HepG2 (cell line): ENCODE results near the gene PLOD2. TPM values are rescaled to one million over a fixed set of nuclear protein-coding genes. Genes with fewer than 3 reads are reported as not detected.

ENCODE experiments used
- CHCHD3 ChIP-seq: sonication (generic); formaldehyde crosslinking; IDR thresholded peaks from 2 replicates; pipeline ENCODE4 v1.8.0; 2022; ENCODE audit warnings: mild to moderate bottlenecking, missing genetic modification reagents, moderate library complexity
- EP300 ChIP-seq, 3 experiments: sonication (generic) in 1 of 3; formaldehyde crosslinking in 1 of 3; IDR thresholded peaks; 2 replicates each; pipeline versions ENCODE4 v1.5.1 to v1.6.1; 2011 to 2020; ENCODE audit warnings: low read depth in 2 of 3, low read length in 2 of 3, borderline replicate concordance in 1 of 3, improper control_type of control experiment in 1 of 3, mild to moderate bottlenecking in 1 of 3, missing genetic modification reagents in 1 of 3, moderate library complexity in 1 of 3
- HDAC1 ChIP-seq: sonication (generic); formaldehyde crosslinking; IDR thresholded peaks from 2 replicates; pipeline ENCODE4 v1.5.1; 2020; ENCODE audit warnings: mild to moderate bottlenecking, missing genetic modification reagents
- HIVEP1 ChIP-seq: sonication (generic); formaldehyde crosslinking; IDR thresholded peaks from 2 replicates; pipeline ENCODE4 v1.4.0; 2020; ENCODE audit warnings: mild to moderate bottlenecking, missing genetic modification reagents
- HMG20B ChIP-seq: conservative IDR thresholded peaks from 2 replicates; pipeline ENCODE4 v1.6.1; 2016; ENCODE audit warnings: missing genetic modification reagents, missing compliant biosample characterization
- JUND ChIP-seq: sonication (generic); formaldehyde crosslinking; IDR thresholded peaks from 2 replicates; pipeline ENCODE4 v1.8.0; 2022; ENCODE audit warnings: mild to moderate bottlenecking, missing genetic modification reagents
- KLF12 ChIP-seq: sonication (generic); formaldehyde crosslinking; IDR thresholded peaks from 2 replicates; pipeline ENCODE4 v1.4.0; 2020; ENCODE audit warnings: missing genetic modification reagents, borderline replicate concordance
- KLF16 ChIP-seq, 2 experiments: sonication (generic) in 1 of 2; formaldehyde crosslinking in 1 of 2; IDR thresholded peaks; 2 replicates each; pipeline versions ENCODE4 v1.6.1 to v1.8.0; 2016 to 2023; ENCODE audit warnings: missing genetic modification reagents in 2 of 2, missing compliant biosample characterization in 1 of 2
- NKX3-1 ChIP-seq: sonication (generic); formaldehyde crosslinking; IDR thresholded peaks from 2 replicates; pipeline ENCODE4 v1.5.0; 2020; ENCODE audit warnings: missing genetic modification reagents
- POGZ ChIP-seq: sonication (generic); formaldehyde crosslinking; IDR thresholded peaks from 2 replicates; pipeline ENCODE4 v1.4.0; 2020; ENCODE audit warnings: mild to moderate bottlenecking, missing genetic modification reagents
- SAP130 ChIP-seq: IDR thresholded peaks from 2 replicates; pipeline ENCODE4 v1.6.1; 2016; ENCODE audit warnings: low read depth
- SP2 ChIP-seq: sonication (generic); formaldehyde crosslinking; IDR thresholded peaks from 2 replicates; pipeline ENCODE4 v1.5.1; 2020; ENCODE audit warnings: mild to moderate bottlenecking, missing genetic modification reagents
- TCF12 ChIP-seq, 2 experiments: fragments of 450-650 bp in 1 of 2; sonication (generic) in 1 of 2; formaldehyde crosslinking in 1 of 2; IDR thresholded peaks; 2 replicates each; pipeline versions ENCODE4 v1.6.1 to v1.8.0; 2017 to 2022; ENCODE audit warnings: antibody characterized with exemption in 1 of 2, mild to moderate bottlenecking in 1 of 2, missing genetic modification reagents in 1 of 2, moderate library complexity in 1 of 2
- TCF7 ChIP-seq: sonication (generic); IDR thresholded peaks from 2 replicates; pipeline ENCODE4 v1.6.1; 2016; ENCODE audit warnings: antibody characterized with exemption, low read depth
- ZIK1 ChIP-seq: sonication (generic); formaldehyde crosslinking; IDR thresholded peaks from 2 replicates; pipeline ENCODE4 v1.5.0; 2020; ENCODE audit warnings: mild to moderate bottlenecking, low read depth, missing genetic modification reagents, borderline replicate concordance
- ZNF251 ChIP-seq: sonication (generic); formaldehyde crosslinking; IDR thresholded peaks from 2 replicates; pipeline ENCODE4 v1.9.0; 2021; ENCODE audit warnings: mild to moderate bottlenecking, missing genetic modification reagents
- polyA plus RNA-seq, 8 experiments: library from polyadenylated mRNA; depleted of rRNA in 3 of 8; stranded (reverse) in 7 of 8; unstranded in 1 of 8; fragments of >200 nt; fragmentation: Illumina TruSeq in 4 of 8; extraction: Trizol in 4 of 8; gene quantifications; 2 replicates each; pipeline versions ENCODE4 v1.2.1 to v1.2.3, GENCODE V29; 2011 to 2016; ENCODE audit warnings: low read depth in 4 of 8, missing spikeins in 1 of 8, mixed read lengths in 1 of 8; ENCODE audit not compliant: insufficient read depth in 1 of 8
- total RNA-seq, 5 experiments: library from RNA; depleted of rRNA; stranded (reverse); fragments of >200 nt; fragmentation: Illumina TruSeq; extraction: Trizol; gene quantifications; 2 replicates each; pipeline ENCODE4 v1.2.3, GENCODE V29; 2016; ENCODE audit warnings: low read depth in 1 of 5
- TF ChIP-seq, protein P1 (sequence below): IDR thresholded peaks from 2 replicates; pipeline ENCODE4 v1.4.0; 2020; ENCODE audit warnings: mild to moderate bottlenecking, missing genetic modification reagents
- TF ChIP-seq, protein P2 (sequence below): sonication (generic); formaldehyde crosslinking; IDR thresholded peaks from 2 replicates; pipeline ENCODE4 v1.4.0; 2020; ENCODE audit warnings: missing genetic modification reagents, borderline replicate concordance
- TF ChIP-seq, protein P3 (sequence below): sonication (generic); formaldehyde crosslinking; IDR thresholded peaks from 2 replicates; pipeline ENCODE4 v1.4.0; 2020; ENCODE audit warnings: missing genetic modification reagents

PLOD2 gene
- total and polyA plus RNA-seq, 2 of the 13 experiments (the other 11 are each of a cell fraction or from before 2014, with no cell fraction given): 107 to 161 TPM

DNA sequence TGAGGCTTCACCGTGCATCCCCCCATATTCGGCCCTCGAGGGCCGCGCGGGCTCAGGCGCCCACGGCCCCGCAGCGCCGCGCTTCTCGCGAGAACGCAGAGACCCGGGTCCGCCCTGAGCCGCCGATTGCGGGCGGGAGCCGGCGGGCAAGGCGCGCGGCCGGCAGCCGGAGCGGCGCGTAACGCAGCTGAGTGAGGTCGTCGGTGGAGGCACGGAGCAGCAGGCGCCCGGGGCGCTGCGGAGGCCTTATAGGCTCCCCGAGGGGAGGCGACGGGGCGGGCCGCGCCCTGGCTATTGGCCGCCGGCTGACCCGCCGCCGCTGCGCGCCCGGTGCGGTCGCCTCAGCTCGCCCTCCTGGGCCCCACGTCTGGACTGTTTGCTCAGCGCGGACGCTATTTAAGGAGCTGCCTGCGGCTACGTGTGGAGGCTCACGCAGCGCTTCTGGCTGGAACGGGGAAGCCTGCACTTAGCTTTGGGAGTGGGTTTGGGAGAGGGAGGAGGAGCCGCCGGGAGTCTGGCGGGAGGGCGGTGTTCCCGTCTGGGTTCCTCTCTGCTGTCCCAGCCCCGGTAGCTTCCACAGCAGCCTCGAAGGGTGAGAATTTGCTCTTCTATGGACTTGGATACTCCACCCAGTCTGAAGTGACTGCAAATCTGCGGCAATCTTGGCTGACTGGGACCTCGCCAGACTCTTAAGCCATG, at the start of gene PLOD2 (continued):
- TF ChIP-seq TCF12 (IDR thresholded peaks at IDR 0.05): no peak
- TF ChIP-seq TCF12 (CRISPR knock-in tag; IDR thresholded peaks at IDR 0.05): peak; percentile 87
- TF ChIP-seq CHCHD3 (CRISPR knock-in tag): peak; percentile 56; the same call in 1 of the 2 replicates
- TF ChIP-seq TCF7: peak; percentile 12; the same call in 1 of the 2 replicates
- TF ChIP-seq ZNF251 (CRISPR knock-in tag): no peak
- TF ChIP-seq HMG20B (CRISPR knock-in tag): no peak; the same call in 1 of the 2 replicates
- peak; percentile 36; the same call in 1 of the 2 replicates for TF ChIP-seq SP2 (CRISPR knock-in tag)
- TF ChIP-seq POGZ (CRISPR knock-in tag): peak; percentile 97
- peak in 1 of 2 experiments; percentile 71; a peak in 1 of 4 replicates for TF ChIP-seq EP300 (IDR thresholded peaks at IDR 0.05; ENCODE audit: low read depth in 2 of 2, low read length in 2 of 2)
- peak; percentile 34; the same call in 1 of the 2 replicates for TF ChIP-seq EP300 (CRISPR knock-in tag; IDR thresholded peaks at IDR 0.05; ENCODE audit: borderline replicate concordance)
- TF ChIP-seq, protein P1, sequence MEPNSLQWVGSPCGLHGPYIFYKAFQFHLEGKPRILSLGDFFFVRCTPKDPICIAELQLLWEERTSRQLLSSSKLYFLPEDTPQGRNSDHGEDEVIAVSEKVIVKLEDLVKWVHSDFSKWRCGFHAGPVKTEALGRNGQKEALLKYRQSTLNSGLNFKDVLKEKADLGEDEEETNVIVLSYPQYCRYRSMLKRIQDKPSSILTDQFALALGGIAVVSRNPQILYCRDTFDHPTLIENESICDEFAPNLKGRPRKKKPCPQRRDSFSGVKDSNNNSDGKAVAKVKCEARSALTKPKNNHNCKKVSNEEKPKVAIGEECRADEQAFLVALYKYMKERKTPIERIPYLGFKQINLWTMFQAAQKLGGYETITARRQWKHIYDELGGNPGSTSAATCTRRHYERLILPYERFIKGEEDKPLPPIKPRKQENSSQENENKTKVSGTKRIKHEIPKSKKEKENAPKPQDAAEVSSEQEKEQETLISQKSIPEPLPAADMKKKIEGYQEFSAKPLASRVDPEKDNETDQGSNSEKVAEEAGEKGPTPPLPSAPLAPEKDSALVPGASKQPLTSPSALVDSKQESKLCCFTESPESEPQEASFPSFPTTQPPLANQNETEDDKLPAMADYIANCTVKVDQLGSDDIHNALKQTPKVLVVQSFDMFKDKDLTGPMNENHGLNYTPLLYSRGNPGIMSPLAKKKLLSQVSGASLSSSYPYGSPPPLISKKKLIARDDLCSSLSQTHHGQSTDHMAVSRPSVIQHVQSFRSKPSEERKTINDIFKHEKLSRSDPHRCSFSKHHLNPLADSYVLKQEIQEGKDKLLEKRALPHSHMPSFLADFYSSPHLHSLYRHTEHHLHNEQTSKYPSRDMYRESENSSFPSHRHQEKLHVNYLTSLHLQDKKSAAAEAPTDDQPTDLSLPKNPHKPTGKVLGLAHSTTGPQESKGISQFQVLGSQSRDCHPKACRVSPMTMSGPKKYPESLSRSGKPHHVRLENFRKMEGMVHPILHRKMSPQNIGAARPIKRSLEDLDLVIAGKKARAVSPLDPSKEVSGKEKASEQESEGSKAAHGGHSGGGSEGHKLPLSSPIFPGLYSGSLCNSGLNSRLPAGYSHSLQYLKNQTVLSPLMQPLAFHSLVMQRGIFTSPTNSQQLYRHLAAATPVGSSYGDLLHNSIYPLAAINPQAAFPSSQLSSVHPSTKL (CRISPR knock-in tag): peak; percentile 46
- no peak; the same call in none of the 2 replicates for TF ChIP-seq HIVEP1
- peak; percentile 85 for TF ChIP-seq SAP130 (CRISPR knock-in tag)
- TF ChIP-seq JUND: no peak
- peak; percentile 96 for TF ChIP-seq ZIK1 (CRISPR knock-in tag)
- peak; percentile 63 for TF ChIP-seq HDAC1 (CRISPR knock-in tag)
- TF ChIP-seq, protein P2, sequence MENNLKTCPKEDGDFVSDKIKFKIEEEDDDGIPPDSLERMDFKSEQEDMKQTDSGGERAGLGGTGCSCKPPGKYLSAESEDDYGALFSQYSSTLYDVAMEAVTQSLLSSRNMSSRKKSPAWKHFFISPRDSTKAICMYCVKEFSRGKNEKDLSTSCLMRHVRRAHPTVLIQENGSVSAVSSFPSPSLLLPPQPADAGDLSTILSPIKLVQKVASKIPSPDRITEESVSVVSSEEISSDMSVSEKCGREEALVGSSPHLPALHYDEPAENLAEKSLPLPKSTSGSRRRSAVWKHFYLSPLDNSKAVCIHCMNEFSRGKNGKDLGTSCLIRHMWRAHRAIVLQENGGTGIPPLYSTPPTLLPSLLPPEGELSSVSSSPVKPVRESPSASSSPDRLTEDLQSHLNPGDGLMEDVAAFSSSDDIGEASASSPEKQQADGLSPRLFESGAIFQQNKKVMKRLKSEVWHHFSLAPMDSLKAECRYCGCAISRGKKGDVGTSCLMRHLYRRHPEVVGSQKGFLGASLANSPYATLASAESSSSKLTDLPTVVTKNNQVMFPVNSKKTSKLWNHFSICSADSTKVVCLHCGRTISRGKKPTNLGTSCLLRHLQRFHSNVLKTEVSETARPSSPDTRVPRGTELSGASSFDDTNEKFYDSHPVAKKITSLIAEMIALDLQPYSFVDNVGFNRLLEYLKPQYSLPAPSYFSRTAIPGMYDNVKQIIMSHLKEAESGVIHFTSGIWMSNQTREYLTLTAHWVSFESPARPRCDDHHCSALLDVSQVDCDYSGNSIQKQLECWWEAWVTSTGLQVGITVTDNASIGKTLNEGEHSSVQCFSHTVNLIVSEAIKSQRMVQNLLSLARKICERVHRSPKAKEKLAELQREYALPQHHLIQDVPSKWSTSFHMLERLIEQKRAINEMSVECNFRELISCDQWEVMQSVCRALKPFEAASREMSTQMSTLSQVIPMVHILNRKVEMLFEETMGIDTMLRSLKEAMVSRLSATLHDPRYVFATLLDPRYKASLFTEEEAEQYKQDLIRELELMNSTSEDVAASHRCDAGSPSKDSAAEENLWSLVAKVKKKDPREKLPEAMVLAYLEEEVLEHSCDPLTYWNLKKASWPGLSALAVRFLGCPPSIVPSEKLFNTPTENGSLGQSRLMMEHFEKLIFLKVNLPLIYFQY (CRISPR knock-in tag): peak; percentile 83; the same call in 1 of the 2 replicates
- TF ChIP-seq, protein P3, sequence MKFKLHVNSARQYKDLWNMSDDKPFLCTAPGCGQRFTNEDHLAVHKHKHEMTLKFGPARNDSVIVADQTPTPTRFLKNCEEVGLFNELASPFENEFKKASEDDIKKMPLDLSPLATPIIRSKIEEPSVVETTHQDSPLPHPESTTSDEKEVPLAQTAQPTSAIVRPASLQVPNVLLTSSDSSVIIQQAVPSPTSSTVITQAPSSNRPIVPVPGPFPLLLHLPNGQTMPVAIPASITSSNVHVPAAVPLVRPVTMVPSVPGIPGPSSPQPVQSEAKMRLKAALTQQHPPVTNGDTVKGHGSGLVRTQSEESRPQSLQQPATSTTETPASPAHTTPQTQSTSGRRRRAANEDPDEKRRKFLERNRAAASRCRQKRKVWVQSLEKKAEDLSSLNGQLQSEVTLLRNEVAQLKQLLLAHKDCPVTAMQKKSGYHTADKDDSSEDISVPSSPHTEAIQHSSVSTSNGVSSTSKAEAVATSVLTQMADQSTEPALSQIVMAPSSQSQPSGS (CRISPR knock-in tag): peak; percentile 60
- TF ChIP-seq KLF12: peak; percentile 70; the same call in 1 of the 2 replicates
- peak; percentile 38; the same call in 1 of the 2 replicates for TF ChIP-seq NKX3-1
- TF ChIP-seq KLF16 (CRISPR knock-in tag; IDR thresholded peaks at IDR 0.05): peak in 1 of 2 experiments; percentile 90; a peak in 1 of 4 replicates
